ENCODE measurements around the gene SCRT2. TPM values are rescaled to one million over a fixed set of nuclear protein-coding genes. Genes with fewer than 3 reads are reported as not detected.

SCRT2 gene
- total and polyA plus RNA-seq, 9 of the 15 experiments (the other 6 are each of a cell fraction or from before 2014, with no cell fraction given), result 0.04 to 0.75 (median 0.13) TPM; not detected in 2

- TF ChIP-seq CTCF (IDR thresholded peaks at IDR 0.05 in 2 of 3, conservative IDR thresholded peaks at IDR 0.05 in 1 of 3; ENCODE audit: insufficient read depth in 2 of 3, low read depth in 1 of 3, low read length in 3 of 3), result peak; percentile 15 to 30 (median 27); a peak in 3 of 6 replicates
- no peak for TF ChIP-seq CTCFL (IDR thresholded peaks at IDR 0.05; ENCODE audit: borderline replicate concordance, insufficient read depth, low read depth, low read length, poor library complexity, severe bottlenecking)
- TF ChIP-seq ZNF507 (tag; conservative IDR thresholded peaks at IDR 0.05), result no peak
- no peak for TF ChIP-seq SIN3B (IDR thresholded peaks at IDR 0.05; ENCODE audit: low read depth)
- no peak for TF ChIP-seq THRA (IDR thresholded peaks at IDR 0.05)
- no peak for TF ChIP-seq SRSF9 (IDR thresholded peaks at IDR 0.05; ENCODE audit: borderline replicate concordance, low read depth, low read length)
- TF ChIP-seq HOXB6 (CRISPR knock-in tag; IDR thresholded peaks at IDR 0.05; ENCODE audit: borderline replicate concordance), result no peak
- TF ChIP-seq TSHZ1 (CRISPR knock-in tag; IDR thresholded peaks at IDR 0.05), result no peak
- TF ChIP-seq CHD4 (IDR thresholded peaks at IDR 0.05; ENCODE audit: insufficient read depth, insufficient replicate concordance, low read depth, low read length, poor library complexity, severe bottlenecking), result no peak
- TF ChIP-seq NUFIP1 (IDR thresholded peaks at IDR 0.05; ENCODE audit: partially characterized antibody), result no peak
- TF ChIP-seq EWSR1 (IDR thresholded peaks at IDR 0.05; ENCODE audit: borderline replicate concordance, low read depth, partially characterized antibody), result no peak
- no peak for TF ChIP-seq ATF4 (CRISPR knock-in tag; IDR thresholded peaks at IDR 0.05)
- no peak for TF ChIP-seq DNMT1 (IDR thresholded peaks at IDR 0.05)
- TF ChIP-seq CBFB (CRISPR knock-in tag; IDR thresholded peaks at IDR 0.05), result no peak
- TF ChIP-seq JUND (IDR thresholded peaks at IDR 0.05; ENCODE audit: borderline replicate concordance, low read depth, low read length), result no peak
- no peak for TF ChIP-seq JUND (tag; IDR thresholded peaks at IDR 0.05; ENCODE audit: borderline replicate concordance, low read depth, low read length)
- no peak for TF ChIP-seq MCM5 (IDR thresholded peaks at IDR 0.05; ENCODE audit: low read depth)
- TF ChIP-seq PHF8 (IDR thresholded peaks at IDR 0.05; ENCODE audit: borderline replicate concordance, low read length), result no peak
- no peak for TF ChIP-seq FOXP1 (CRISPR knock-in tag; IDR thresholded peaks at IDR 0.05)
Measured at GRCh38 chr20:688809-689212, 13.2 kb upstream of the SCRT2 start (continued).

Measured in K562 (cell line).